Esophagus muscularis mucosa (tissue), 4 donors: ENCODE measurements around the gene SPRR1B.

Experiments used
- EP300 ChIP-seq: sonication (generic); formaldehyde crosslinking; IDR thresholded peaks from one replicate; pipeline ENCODE4 v1.6.1; 2017; ENCODE audit warnings: antibody characterized with exemption
- POLR2A ChIP-seq: fragments of 450-650 bp; IDR thresholded peaks from one replicate; pipeline ENCODE4 v1.6.1; 2017; ENCODE audit warnings: antibody characterized with exemption, moderate library complexity, mild to moderate bottlenecking, low read depth
- TF ChIP-seq, protein P1 (sequence below), 3 experiments: fragments of 200-600 bp in 2 of 3; fragments of 450-650 bp in 1 of 3; sonication (generic) in 2 of 3; IDR thresholded peaks; one replicate each; pipeline ENCODE4 v1.5.1; 2017 to 2019; ENCODE audit warnings: antibody characterized with exemption in 3 of 3, mild to moderate bottlenecking in 2 of 3, moderate library complexity in 1 of 3

DNA sequence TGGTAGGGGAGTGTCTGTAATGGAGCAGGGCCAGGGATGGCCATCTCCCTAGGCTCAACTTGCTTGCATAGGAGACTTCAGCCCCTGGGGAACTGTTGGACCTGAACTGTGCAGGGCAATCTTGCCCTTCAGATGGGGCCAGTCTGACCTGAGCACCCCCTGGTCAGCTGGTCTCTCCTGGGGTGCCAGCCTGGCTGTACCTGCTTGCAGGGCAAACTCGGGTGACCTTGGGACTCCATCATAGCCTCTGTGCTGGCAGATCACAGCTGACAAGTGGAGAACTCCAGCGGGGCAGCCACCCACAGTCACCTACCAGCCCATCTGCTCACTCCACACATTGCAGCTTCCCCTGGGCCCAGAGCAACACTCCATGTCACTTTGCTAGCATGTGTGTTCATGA is 18.2 kb downstream of the SPRR1B start:
- TF ChIP-seq, protein P1, sequence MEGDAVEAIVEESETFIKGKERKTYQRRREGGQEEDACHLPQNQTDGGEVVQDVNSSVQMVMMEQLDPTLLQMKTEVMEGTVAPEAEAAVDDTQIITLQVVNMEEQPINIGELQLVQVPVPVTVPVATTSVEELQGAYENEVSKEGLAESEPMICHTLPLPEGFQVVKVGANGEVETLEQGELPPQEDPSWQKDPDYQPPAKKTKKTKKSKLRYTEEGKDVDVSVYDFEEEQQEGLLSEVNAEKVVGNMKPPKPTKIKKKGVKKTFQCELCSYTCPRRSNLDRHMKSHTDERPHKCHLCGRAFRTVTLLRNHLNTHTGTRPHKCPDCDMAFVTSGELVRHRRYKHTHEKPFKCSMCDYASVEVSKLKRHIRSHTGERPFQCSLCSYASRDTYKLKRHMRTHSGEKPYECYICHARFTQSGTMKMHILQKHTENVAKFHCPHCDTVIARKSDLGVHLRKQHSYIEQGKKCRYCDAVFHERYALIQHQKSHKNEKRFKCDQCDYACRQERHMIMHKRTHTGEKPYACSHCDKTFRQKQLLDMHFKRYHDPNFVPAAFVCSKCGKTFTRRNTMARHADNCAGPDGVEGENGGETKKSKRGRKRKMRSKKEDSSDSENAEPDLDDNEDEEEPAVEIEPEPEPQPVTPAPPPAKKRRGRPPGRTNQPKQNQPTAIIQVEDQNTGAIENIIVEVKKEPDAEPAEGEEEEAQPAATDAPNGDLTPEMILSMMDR (IDR thresholded peaks at IDR 0.05) = no peak
- TF ChIP-seq POLR2A = no peak
- no peak for TF ChIP-seq EP300
